ENCODE measurements around the gene MAPK11.

Gene MAPK11

DNA sequence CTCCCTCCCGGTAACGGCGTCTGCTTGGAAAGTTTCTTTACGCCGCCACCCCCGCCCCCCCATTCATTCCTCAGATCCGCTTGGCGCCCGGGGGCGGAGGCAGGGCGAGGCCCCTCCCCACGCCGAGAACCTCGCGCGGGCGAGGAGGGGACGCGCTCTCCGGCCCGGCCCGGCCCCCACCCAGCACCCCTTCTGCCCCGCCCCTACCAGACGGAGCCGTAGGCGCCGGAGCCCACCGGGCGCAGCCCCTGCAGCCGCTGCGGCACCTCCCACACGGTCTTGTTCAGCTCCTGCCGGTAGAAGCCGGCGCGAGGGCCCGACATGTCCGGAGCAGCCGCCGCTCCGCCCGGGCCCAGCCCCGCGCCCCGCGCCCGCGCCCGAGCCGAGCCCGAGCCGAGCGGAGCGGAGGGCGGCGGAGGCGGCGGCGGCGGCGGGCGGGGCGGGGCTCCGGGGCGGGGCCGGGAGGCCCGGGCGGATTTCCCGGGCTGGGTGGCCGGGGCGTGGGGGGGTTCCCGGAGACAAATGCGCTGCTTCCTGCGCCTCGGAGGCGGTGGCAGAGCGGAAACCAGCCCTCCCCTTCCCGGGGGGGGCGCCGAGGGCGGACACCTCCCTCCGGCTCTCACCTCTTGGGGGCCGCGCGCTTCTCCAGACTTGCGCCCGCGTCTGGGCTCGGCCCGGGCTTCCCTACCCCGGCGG, at the start of gene MAPK11:
MAPK11 (minus strand) TSS at position 411 of the 696 bp plus-strand sequence; CDS start at position 323, 88 bp downstream.
- Histone ChIP-seq H3K4me2 (ENCODE audit: low read depth, low read length, poor library complexity, severe bottlenecking) (peak within 1 kb of the TSS; percentile 64), H2AFZ (ENCODE audit: low read length) (no peak within 1 kb of the TSS), H3K9me2 (replicated peaks; ENCODE audit: low read depth, low read length) (no peaks in the 10 kb centered on the region), H3K79me2 (ENCODE audit: insufficient read depth, low read length) (no peaks in the 10 kb centered on the region), H3F3A (ENCODE audit: low read depth) (no peaks in the 10 kb centered on the region), H3K9me3 (ENCODE audit: insufficient read depth, low read depth, low read length) (no peaks in the 10 kb centered on the region; the same call in 1 of the 2 replicates), H3K4me3 (ENCODE audit: low read length, poor library complexity, severe bottlenecking) (peak within 1 kb of the TSS; percentile 59), H3K27me3 (ENCODE audit: insufficient read depth, low read length, poor library complexity, severe bottlenecking) (no peaks in the 10 kb centered on the region), H4K20me1 (ENCODE audit: insufficient read depth, low read length, poor library complexity, severe bottlenecking) (no peaks in the 10 kb centered on the region), H3K4me1 (ENCODE audit: insufficient read depth, low read length, poor library complexity, severe bottlenecking) (peaks cover 8% of the 10 kb centered on the region), H3K36me3 (ENCODE audit: insufficient read depth, low read length) (no peaks in the 10 kb centered on the region), H3K9ac (ENCODE audit: low read depth, low read length, poor library complexity, severe bottlenecking) (no peak within 1 kb of the TSS)
- TF ChIP-seq EZH2phosphoT487 (IDR thresholded peaks at IDR 0.05; ENCODE audit: borderline replicate concordance) = no peak
- TF ChIP-seq, protein P1, sequence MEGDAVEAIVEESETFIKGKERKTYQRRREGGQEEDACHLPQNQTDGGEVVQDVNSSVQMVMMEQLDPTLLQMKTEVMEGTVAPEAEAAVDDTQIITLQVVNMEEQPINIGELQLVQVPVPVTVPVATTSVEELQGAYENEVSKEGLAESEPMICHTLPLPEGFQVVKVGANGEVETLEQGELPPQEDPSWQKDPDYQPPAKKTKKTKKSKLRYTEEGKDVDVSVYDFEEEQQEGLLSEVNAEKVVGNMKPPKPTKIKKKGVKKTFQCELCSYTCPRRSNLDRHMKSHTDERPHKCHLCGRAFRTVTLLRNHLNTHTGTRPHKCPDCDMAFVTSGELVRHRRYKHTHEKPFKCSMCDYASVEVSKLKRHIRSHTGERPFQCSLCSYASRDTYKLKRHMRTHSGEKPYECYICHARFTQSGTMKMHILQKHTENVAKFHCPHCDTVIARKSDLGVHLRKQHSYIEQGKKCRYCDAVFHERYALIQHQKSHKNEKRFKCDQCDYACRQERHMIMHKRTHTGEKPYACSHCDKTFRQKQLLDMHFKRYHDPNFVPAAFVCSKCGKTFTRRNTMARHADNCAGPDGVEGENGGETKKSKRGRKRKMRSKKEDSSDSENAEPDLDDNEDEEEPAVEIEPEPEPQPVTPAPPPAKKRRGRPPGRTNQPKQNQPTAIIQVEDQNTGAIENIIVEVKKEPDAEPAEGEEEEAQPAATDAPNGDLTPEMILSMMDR (conservative IDR thresholded peaks at IDR 0.05; ENCODE audit: low read length) = no peak

DNA sequence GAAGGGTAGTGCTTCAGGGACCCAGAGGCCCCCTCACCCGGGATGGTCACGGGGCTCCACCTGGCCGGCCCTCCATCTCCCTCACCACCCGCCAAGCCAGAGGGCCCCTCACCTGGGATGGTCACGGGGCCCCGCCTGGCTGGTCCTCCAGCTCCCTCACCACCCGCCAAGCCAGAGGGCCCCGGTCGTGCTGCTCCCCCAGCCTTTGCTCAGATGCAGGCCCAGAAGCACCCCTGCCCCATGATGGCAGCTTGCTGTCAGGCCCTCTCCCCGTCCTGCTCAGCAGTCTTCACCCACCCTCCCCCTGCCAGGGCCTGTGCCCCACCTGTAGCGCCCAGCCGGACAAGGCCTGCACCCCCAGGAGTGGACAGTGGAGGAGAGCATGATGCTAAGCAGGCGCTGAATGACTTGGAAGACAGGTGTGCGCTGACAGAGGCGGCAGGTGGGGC, 49.3 kb upstream of the MAPK11 start:
- Histone ChIP-seq H3K4me1 (ENCODE audit: insufficient read depth, low read length, poor library complexity, severe bottlenecking) (peaks cover 14% of the 10 kb centered on the region), H3K4me2 (ENCODE audit: low read depth, low read length, poor library complexity, severe bottlenecking) (no peak overlapping the region), H3K9ac (ENCODE audit: low read depth, low read length, poor library complexity, severe bottlenecking) (no peak overlapping the region), H3K9me2 (replicated peaks; ENCODE audit: low read depth, low read length) (no peaks in the 10 kb centered on the region), H3K9me3 (ENCODE audit: insufficient read depth, low read depth, low read length) (no peaks in the 10 kb centered on the region), H3K4me3 (ENCODE audit: low read length, poor library complexity, severe bottlenecking) (no peak overlapping the region), H4K20me1 (ENCODE audit: insufficient read depth, low read length, poor library complexity, severe bottlenecking) (no peaks in the 10 kb centered on the region), H3K79me2 (ENCODE audit: insufficient read depth, low read length) (no peaks in the 10 kb centered on the region), H3F3A (ENCODE audit: low read depth) (no peaks in the 10 kb centered on the region), H3K36me3 (ENCODE audit: insufficient read depth, low read length) (no peaks in the 10 kb centered on the region), H2AFZ (ENCODE audit: low read length) (no peak overlapping the region), H3K27me3 (ENCODE audit: insufficient read depth, low read length, poor library complexity, severe bottlenecking) (no peaks in the 10 kb centered on the region)
- TF ChIP-seq, protein P1 (conservative IDR thresholded peaks at IDR 0.05; ENCODE audit: low read length) = no peak

DNA sequence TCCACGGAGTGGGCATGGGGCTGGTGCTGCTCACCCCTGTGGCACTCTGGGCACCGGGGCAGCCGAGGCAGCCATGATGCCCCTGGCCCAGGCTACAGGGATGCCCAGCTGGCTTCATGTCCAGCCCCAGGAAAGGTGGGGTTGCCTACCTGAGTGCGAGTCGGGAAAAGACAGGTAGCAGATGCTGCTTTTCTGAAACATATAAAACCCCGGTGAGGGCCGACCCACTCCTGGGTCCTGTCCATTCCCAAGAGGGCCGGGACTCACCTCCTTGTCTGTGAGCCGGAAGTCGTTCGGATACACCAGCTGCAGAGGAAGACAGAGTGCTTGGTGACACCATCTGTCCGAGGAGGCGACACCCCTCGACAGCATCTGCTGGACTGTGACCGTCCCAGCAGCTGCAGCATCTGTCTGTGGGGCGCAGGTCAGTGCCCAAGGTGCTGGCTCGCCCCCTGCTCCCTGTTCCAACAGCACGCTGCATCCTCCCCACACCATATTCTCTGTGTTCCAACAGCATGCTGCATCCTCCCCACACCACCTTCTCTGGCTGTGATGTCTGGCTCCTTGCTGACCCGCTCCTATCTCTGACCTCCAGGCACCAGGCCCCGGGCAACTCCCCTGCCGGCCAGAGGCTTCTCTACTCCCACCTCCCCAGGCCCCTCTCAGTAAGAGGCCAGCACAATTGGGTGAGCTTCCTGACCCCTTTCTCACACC, 48.7 kb upstream of the MAPK11 start:
- TF ChIP-seq EZH2phosphoT487 (IDR thresholded peaks at IDR 0.05; ENCODE audit: borderline replicate concordance) = no peak
- TF ChIP-seq, protein P1 (conservative IDR thresholded peaks at IDR 0.05; ENCODE audit: low read length) = no peak
- Histone ChIP-seq H3K9me3 (ENCODE audit: insufficient read depth, low read depth, low read length) (no peaks in the 10 kb centered on the region), H3K4me2 (ENCODE audit: low read depth, low read length, poor library complexity, severe bottlenecking) (no peak overlapping the region), H2AFZ (ENCODE audit: low read length) (no peak overlapping the region), H3K79me2 (ENCODE audit: insufficient read depth, low read length) (no peaks in the 10 kb centered on the region; the same call in 1 of the 2 replicates), H4K20me1 (ENCODE audit: insufficient read depth, low read length, poor library complexity, severe bottlenecking) (no peaks in the 10 kb centered on the region), H3K36me3 (ENCODE audit: insufficient read depth, low read length) (no peaks in the 10 kb centered on the region), H3K4me1 (ENCODE audit: insufficient read depth, low read length, poor library complexity, severe bottlenecking) (peaks cover 18% of the 10 kb centered on the region), H3K9ac (ENCODE audit: low read depth, low read length, poor library complexity, severe bottlenecking) (no peak overlapping the region), H3K4me3 (ENCODE audit: low read length, poor library complexity, severe bottlenecking) (no peak overlapping the region), H3K9me2 (replicated peaks; ENCODE audit: low read depth, low read length) (no peaks in the 10 kb centered on the region), H3F3A (ENCODE audit: low read depth) (no peaks in the 10 kb centered on the region), H3K27me3 (ENCODE audit: insufficient read depth, low read length, poor library complexity, severe bottlenecking) (no peaks in the 10 kb centered on the region)
